ENCODE measurements around the gene GPM6B.

Gene GPM6B

DNA sequence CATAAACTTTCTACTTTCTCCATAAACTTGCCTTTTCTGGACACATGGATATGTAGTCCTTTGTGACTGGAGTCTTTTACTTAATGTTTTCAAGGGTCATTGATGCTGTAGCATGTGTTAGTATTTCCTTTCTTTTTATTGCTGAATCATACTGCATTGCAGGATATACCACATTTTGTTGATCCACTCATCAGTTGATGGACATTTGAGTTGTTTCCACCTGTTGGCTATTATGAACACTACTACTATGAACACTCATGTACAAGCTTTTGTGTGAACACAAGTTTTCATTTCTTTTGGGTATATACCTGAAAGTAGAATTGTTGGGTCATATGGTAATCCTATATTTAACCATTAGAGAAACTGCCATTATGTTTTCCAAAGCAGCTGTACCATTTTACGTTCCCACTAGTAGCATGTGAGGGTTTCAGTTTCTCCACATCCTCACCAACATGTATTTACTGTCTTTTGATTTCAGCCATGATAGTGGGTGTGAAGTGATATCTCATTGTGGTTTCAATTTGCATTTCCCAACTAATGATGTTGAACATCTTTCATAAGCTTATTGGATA lies 26.3 kb upstream of the GPM6B start:
- H3K27me3 ChIP-seq (ENCODE audit: control insufficient read depth in 1 of 2, insufficient read depth in 2 of 2, low read length in 2 of 2), result no peaks in the 10 kb centered on the region
- H3K9ac ChIP-seq (ENCODE audit: low read depth in 1 of 2, low read length in 2 of 2), result no peak overlapping the region
- H3K9me3 ChIP-seq (ENCODE audit: control insufficient read depth in 1 of 2, low read length in 2 of 2), result no peaks in the 10 kb centered on the region
- H3K4me1 ChIP-seq (ENCODE audit: control insufficient read depth in 1 of 2, insufficient read depth in 2 of 2, low read length in 2 of 2), result no peaks in the 10 kb centered on the region
- no peak overlapping the region for H3K4me3 ChIP-seq (ENCODE audit: low read depth in 1 of 2, low read length in 2 of 2)
- no peaks in the 10 kb centered on the region for H3K36me3 ChIP-seq (ENCODE audit: control insufficient read depth in 1 of 2, insufficient read depth in 2 of 2, low read length in 2 of 2)
- H3K27ac ChIP-seq (ENCODE audit: low read depth, low read length), result no peak overlapping the region

DNA sequence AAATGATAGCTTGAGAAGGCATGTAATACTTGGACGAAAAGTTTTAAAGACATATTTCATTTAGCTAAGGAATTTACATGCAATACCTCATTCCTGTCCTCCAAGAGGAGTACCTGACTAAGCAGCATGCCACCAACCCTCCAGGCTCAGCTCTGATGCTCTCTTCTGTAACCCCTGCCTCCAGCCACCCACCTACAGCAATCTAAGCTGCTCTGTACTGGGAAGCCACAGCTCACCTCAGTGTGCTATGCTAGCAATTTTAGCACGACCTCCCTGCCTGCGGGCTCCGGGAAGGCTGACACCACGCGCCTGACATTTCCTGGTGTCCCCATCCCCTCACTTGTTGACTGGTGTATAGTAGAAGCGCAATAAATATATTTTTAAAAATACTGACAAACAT lies 23.2 kb upstream of the GPM6B start:
- H3K36me3 ChIP-seq (ENCODE audit: control insufficient read depth in 1 of 2, insufficient read depth in 2 of 2, low read length in 2 of 2), result no peaks in the 10 kb centered on the region
- no peak overlapping the region for H3K9ac ChIP-seq (ENCODE audit: low read depth in 1 of 2, low read length in 2 of 2)
- no peaks in the 10 kb centered on the region for H3K27me3 ChIP-seq (ENCODE audit: control insufficient read depth in 1 of 2, insufficient read depth in 2 of 2, low read length in 2 of 2)
- H3K4me3 ChIP-seq (ENCODE audit: low read depth in 1 of 2, low read length in 2 of 2), result no peak overlapping the region
- no peak overlapping the region for H3K27ac ChIP-seq (ENCODE audit: low read depth, low read length)
- no peaks in the 10 kb centered on the region for H3K9me3 ChIP-seq (ENCODE audit: control insufficient read depth in 1 of 2, low read length in 2 of 2)
- no peaks in the 10 kb centered on the region for H3K4me1 ChIP-seq (ENCODE audit: control insufficient read depth in 1 of 2, insufficient read depth in 2 of 2, low read length in 2 of 2)

DNA sequence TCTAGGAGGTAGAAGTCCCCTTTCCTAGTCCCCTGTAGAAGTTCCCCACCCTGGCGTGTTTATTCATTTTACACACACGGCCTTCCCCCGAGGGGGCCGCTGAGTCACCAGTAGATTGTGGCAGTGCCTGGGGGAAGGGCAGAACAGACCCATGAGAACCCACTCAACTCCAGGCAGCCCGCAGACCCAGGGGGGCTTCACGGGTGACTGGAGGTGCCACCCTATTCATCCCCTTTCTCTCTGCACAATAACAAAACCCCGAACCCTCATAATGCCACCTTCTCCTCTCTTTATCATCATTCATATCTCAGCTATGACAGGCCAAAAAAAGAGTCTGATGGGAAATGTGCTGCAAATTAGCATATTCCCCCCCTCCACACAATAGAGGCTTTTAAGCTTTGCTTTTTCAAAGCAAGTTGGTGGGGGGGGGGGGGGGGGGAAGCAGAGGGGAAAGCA lies 20.4 kb upstream of the GPM6B start:
- Histone ChIP-seq H3K9ac (ENCODE audit: low read depth in 1 of 2, low read length in 2 of 2) (no peak overlapping the region), H3K27ac (ENCODE audit: low read depth, low read length) (no peak overlapping the region), H3K36me3 (ENCODE audit: control insufficient read depth in 1 of 2, insufficient read depth in 2 of 2, low read length in 2 of 2) (no peaks in the 10 kb centered on the region), H3K4me1 (ENCODE audit: control insufficient read depth in 1 of 2, insufficient read depth in 2 of 2, low read length in 2 of 2) (no peaks in the 10 kb centered on the region), H3K4me3 (ENCODE audit: low read depth in 1 of 2, low read length in 2 of 2) (no peak overlapping the region), H3K27me3 (ENCODE audit: control insufficient read depth in 1 of 2, insufficient read depth in 2 of 2, low read length in 2 of 2) (no peaks in the 10 kb centered on the region), H3K9me3 (ENCODE audit: control insufficient read depth in 1 of 2, low read length in 2 of 2) (no peaks in the 10 kb centered on the region)

DNA sequence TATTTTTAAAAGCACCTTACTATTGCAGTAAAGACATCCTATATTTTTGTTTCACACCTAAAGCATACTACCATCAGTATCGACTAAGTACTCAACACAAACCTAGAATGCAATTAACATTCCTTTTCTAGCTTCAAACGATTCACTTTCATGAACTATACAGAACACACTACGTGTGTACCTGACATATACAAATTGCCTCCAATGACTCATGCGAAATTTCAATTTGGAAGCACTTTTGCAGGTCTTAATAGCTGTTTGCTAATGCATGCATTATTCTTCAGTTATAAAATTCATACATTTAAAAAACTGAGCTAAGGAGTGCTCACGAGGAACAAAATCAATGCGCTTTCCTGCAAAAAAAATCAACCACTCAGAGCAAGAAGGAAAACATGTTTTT lies 19.7 kb upstream of the GPM6B start:
- Histone ChIP-seq H3K9ac (ENCODE audit: low read depth in 1 of 2, low read length in 2 of 2) (no peak overlapping the region), H3K36me3 (ENCODE audit: control insufficient read depth in 1 of 2, insufficient read depth in 2 of 2, low read length in 2 of 2) (no peaks in the 10 kb centered on the region), H3K27me3 (ENCODE audit: control insufficient read depth in 1 of 2, insufficient read depth in 2 of 2, low read length in 2 of 2) (no peaks in the 10 kb centered on the region), H3K4me1 (ENCODE audit: control insufficient read depth in 1 of 2, insufficient read depth in 2 of 2, low read length in 2 of 2) (no peaks in the 10 kb centered on the region), H3K27ac (ENCODE audit: low read depth, low read length) (no peak overlapping the region), H3K9me3 (ENCODE audit: control insufficient read depth in 1 of 2, low read length in 2 of 2) (no peaks in the 10 kb centered on the region), H3K4me3 (ENCODE audit: low read depth in 1 of 2, low read length in 2 of 2) (no peak overlapping the region)

DNA sequence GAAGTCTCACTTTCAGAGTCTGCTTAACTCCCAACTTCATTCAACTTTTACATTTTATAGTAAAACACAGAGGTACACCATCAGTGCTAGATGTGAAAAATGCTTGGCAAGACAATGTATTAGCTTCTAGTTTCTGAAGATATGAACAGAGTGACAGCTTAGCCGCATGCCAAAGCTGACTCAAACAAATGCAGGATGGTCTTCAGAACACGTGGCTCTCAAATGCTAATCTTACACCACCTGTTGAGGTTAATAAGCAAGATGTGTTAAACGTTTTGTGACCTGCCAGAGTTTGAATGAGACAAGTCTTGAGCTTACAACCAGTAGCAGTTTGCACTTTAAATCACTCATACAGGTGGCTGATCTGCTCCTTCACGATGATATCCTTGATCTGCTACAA lies 18.9 kb upstream of the GPM6B start:
- H3K27ac ChIP-seq (ENCODE audit: low read depth, low read length), result no peak overlapping the region
- no peaks in the 10 kb centered on the region for H3K27me3 ChIP-seq (ENCODE audit: control insufficient read depth in 1 of 2, insufficient read depth in 2 of 2, low read length in 2 of 2)
- H3K4me1 ChIP-seq (ENCODE audit: control insufficient read depth in 1 of 2, insufficient read depth in 2 of 2, low read length in 2 of 2), result no peaks in the 10 kb centered on the region
- no peaks in the 10 kb centered on the region for H3K36me3 ChIP-seq (ENCODE audit: control insufficient read depth in 1 of 2, insufficient read depth in 2 of 2, low read length in 2 of 2)
- H3K9ac ChIP-seq (ENCODE audit: low read depth in 1 of 2, low read length in 2 of 2), result no peak overlapping the region
- no peak overlapping the region for H3K4me3 ChIP-seq (ENCODE audit: low read depth in 1 of 2, low read length in 2 of 2)
- H3K9me3 ChIP-seq (ENCODE audit: control insufficient read depth in 1 of 2, low read length in 2 of 2), result no peaks in the 10 kb centered on the region

DNA sequence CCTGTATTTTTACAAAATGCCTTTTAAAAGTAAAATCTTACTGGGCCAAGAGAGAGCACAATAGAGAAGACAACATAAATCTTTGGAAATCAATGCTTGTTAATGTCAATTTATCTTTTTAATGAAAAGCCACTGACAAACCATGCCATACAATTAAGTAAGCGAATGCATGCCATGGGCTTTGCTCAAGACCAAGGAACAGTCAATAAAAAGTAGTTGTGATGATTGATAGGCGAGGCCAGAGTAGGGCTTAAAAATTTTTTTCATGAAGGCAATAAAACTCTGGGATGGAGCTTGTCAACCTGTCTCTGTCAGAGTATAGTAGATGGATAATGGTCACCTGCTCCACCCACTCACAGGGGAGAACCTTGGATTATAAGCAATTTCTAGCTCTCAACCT lies 17.5 kb upstream of the GPM6B start:
- H3K36me3 ChIP-seq (ENCODE audit: control insufficient read depth in 1 of 2, insufficient read depth in 2 of 2, low read length in 2 of 2), result no peaks in the 10 kb centered on the region
- no peaks in the 10 kb centered on the region for H3K9me3 ChIP-seq (ENCODE audit: control insufficient read depth in 1 of 2, low read length in 2 of 2)
- H3K4me1 ChIP-seq (ENCODE audit: control insufficient read depth in 1 of 2, insufficient read depth in 2 of 2, low read length in 2 of 2), result no peaks in the 10 kb centered on the region
- H3K4me3 ChIP-seq (ENCODE audit: low read depth in 1 of 2, low read length in 2 of 2), result no peak overlapping the region
- H3K27me3 ChIP-seq (ENCODE audit: control insufficient read depth in 1 of 2, insufficient read depth in 2 of 2, low read length in 2 of 2), result no peaks in the 10 kb centered on the region
- H3K27ac ChIP-seq (ENCODE audit: low read depth, low read length), result no peak overlapping the region
- H3K9ac ChIP-seq (ENCODE audit: low read depth in 1 of 2, low read length in 2 of 2), result no peak overlapping the region

DNA sequence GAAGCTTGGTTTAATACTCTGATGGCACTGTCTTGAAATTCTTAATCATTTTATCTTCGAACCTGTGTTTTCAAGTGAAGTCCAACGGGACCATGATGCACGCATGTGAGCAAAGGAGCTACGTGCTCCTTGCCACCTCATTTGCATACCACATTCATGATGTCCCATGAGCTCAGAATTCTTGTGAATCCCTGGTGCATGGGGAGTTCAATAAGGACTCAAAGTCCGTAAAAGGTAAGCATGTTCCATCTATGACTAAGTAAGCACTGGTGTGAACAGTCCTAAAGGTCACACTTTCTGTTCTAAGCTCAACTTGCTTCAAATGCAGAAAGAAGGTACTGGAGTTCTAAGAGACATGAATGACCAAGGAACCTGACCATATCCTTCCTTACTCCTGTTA lies 13.1 kb upstream of the GPM6B start:
- H3K9me3 ChIP-seq (ENCODE audit: control insufficient read depth in 1 of 2, low read length in 2 of 2), result no peaks in the 10 kb centered on the region

DNA sequence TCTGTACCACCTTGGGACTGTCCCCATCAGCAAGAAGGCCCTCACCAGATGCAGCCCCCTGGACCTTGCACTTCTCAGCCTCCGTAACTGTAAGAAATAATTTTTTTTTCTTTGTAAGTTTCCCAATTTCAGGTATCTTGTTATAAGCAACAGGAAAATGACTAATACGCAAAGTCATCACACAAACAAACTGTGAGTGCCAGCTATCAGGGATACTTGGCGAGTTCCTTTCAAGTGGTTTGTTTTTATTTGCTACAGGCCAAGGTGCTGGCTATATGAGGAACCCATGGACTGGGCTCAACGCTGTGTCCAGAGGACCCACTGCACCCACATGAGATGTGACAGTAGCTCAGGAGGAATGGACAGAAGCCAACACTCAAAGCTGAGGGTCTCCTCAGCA lies 11.5 kb upstream of the GPM6B start:
- Histone ChIP-seq H3K9me3 (ENCODE audit: control insufficient read depth in 1 of 2, low read length in 2 of 2) (no peaks in the 10 kb centered on the region), H3K27ac (ENCODE audit: low read depth, low read length) (no peak overlapping the region), H3K36me3 (ENCODE audit: control insufficient read depth in 1 of 2, insufficient read depth in 2 of 2, low read length in 2 of 2) (no peaks in the 10 kb centered on the region), H3K4me1 (ENCODE audit: control insufficient read depth in 1 of 2, insufficient read depth in 2 of 2, low read length in 2 of 2) (no peaks in the 10 kb centered on the region), H3K4me3 (ENCODE audit: low read depth in 1 of 2, low read length in 2 of 2) (no peak overlapping the region), H3K27me3 (ENCODE audit: control insufficient read depth in 1 of 2, insufficient read depth in 2 of 2, low read length in 2 of 2) (no peaks in the 10 kb centered on the region), H3K9ac (ENCODE audit: low read depth in 1 of 2, low read length in 2 of 2) (no peak overlapping the region)

More for the DNA sequence above, 13.1 kb upstream of the GPM6B start:
- no peaks in the 10 kb centered on the region for H3K4me1 ChIP-seq (ENCODE audit: control insufficient read depth in 1 of 2, insufficient read depth in 2 of 2, low read length in 2 of 2)
- H3K36me3 ChIP-seq (ENCODE audit: control insufficient read depth in 1 of 2, insufficient read depth in 2 of 2, low read length in 2 of 2), result no peaks in the 10 kb centered on the region
- no peak overlapping the region for H3K27ac ChIP-seq (ENCODE audit: low read depth, low read length)
- H3K4me3 ChIP-seq (ENCODE audit: low read depth in 1 of 2, low read length in 2 of 2), result no peak overlapping the region
- no peak overlapping the region for H3K9ac ChIP-seq (ENCODE audit: low read depth in 1 of 2, low read length in 2 of 2)
- H3K27me3 ChIP-seq (ENCODE audit: control insufficient read depth in 1 of 2, insufficient read depth in 2 of 2, low read length in 2 of 2), result no peaks in the 10 kb centered on the region

DNA sequence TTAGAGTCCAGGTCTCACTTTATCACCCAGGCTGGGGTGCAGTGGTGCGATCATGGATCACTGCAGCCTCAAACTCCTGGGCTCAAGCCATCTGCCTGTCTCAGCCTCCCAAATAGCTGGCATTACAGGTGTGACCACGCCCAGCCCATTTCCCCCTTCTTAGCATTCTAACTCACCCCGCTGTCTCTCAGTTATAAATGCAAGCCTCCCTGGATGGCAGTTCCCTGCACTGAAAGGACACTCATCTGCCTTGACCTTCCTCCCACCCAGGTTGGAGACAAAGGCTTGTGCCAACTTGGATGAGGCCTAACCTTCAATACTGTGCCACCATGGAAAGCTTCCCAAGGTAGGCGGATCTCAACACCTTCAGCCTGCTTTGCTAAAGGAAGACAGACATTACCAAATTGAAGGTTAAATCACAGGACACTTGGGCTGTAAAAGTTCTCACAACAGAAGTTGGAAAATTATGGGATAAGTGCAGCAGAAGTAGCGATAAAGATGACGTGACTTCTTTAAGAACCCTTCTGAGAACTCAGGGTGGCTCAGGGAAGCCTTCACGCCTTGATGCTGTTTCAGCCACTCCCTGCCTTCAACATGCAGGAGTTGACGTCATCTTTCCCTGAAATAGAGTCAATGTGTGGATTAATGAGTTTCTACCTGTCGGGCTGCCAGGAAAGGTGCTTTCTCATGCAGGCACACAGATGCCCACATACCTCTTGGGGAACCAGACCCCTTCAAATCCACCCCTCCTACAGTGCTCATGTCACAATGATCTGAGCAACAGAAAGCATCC lies 10.6 kb upstream of the GPM6B start:
- Histone ChIP-seq H3K27me3 (ENCODE audit: control insufficient read depth in 1 of 2, insufficient read depth in 2 of 2, low read length in 2 of 2) (no peaks in the 10 kb centered on the region), H3K27ac (ENCODE audit: low read depth, low read length) (no peak overlapping the region), H3K9ac (ENCODE audit: low read depth in 1 of 2, low read length in 2 of 2) (no peak overlapping the region), H3K4me3 (ENCODE audit: low read depth in 1 of 2, low read length in 2 of 2) (no peak overlapping the region), H3K9me3 (ENCODE audit: control insufficient read depth in 1 of 2, low read length in 2 of 2) (no peaks in the 10 kb centered on the region), H3K4me1 (ENCODE audit: control insufficient read depth in 1 of 2, insufficient read depth in 2 of 2, low read length in 2 of 2) (no peaks in the 10 kb centered on the region), H3K36me3 (ENCODE audit: control insufficient read depth in 1 of 2, insufficient read depth in 2 of 2, low read length in 2 of 2) (no peaks in the 10 kb centered on the region)

DNA sequence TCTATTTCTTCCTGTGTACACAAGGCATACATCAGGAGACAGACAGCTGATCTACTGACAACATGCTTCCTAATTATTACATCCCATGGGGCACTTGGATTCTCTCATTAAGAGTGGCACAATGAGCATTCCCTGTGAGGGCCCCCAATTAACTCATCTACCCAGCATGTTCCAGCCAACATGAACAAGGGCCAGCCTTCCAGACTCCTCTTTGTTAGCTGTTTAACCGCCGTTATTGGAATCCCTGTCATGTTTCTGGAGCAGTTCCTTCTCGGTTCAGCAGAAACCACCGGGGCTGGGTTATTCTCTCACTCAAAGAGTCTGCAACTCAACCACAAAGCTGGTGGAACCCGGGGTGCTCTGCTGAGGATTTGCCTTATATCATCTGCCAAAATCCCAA lies 9.9 kb upstream of the GPM6B start:
- Histone ChIP-seq H3K9ac (ENCODE audit: low read depth in 1 of 2, low read length in 2 of 2) (no peak overlapping the region), H3K27ac (ENCODE audit: low read depth, low read length) (no peak overlapping the region), H3K4me1 (ENCODE audit: control insufficient read depth in 1 of 2, insufficient read depth in 2 of 2, low read length in 2 of 2) (no peaks in the 10 kb centered on the region), H3K36me3 (ENCODE audit: control insufficient read depth in 1 of 2, insufficient read depth in 2 of 2, low read length in 2 of 2) (no peaks in the 10 kb centered on the region), H3K4me3 (ENCODE audit: low read depth in 1 of 2, low read length in 2 of 2) (no peak overlapping the region), H3K9me3 (ENCODE audit: control insufficient read depth in 1 of 2, low read length in 2 of 2) (no peaks in the 10 kb centered on the region), H3K27me3 (ENCODE audit: control insufficient read depth in 1 of 2, insufficient read depth in 2 of 2, low read length in 2 of 2) (no peaks in the 10 kb centered on the region)
